22Rv1 (cell line): ENCODE results near the gene CPOX.

Source experiments
- CTCF ChIP-seq: fragments of 450-650 bp; IDR thresholded peaks from 2 replicates; pipeline ENCODE4 v1.5.1; 2017; ENCODE audit warnings: mild to moderate bottlenecking
- ZFX ChIP-seq: fragments of 450-650 bp; IDR thresholded peaks from 2 replicates; pipeline ENCODE4 v1.6.1; 2017; ENCODE audit warnings: antibody characterized with exemption, borderline replicate concordance

GRCh38 chr3:98628317-98628716, 34.9 kb upstream of the CPOX start:
- TF ChIP-seq CTCF = no peak
- TF ChIP-seq ZFX = no peak
